ENCODE data around the gene CELA3B. TPM values are rescaled to one million over a fixed set of nuclear protein-coding genes. Genes with fewer than 3 reads are reported as not detected.
"Not testable (repeated sequence)": the region's sequence is repeated elsewhere in the genome, so short reads cannot be mapped to it uniquely, and the experiment has no call there.

The CELA3B gene
- total RNA-seq, 1 experiment from 2014 or later, result not detected

GRCh38 chr1:21981253-21981652 is 4.4 kb downstream of the CELA3B start:
- not testable (repeated sequence) for H3K9me3 ChIP-seq (replicated peaks); H3K4me3 ChIP-seq; H3K36me3 ChIP-seq; H3K27me3 ChIP-seq; DNase-seq; H3K4me1 ChIP-seq; H3K27ac ChIP-seq

- not testable (repeated sequence) for H3K36me3 ChIP-seq; H3K27ac ChIP-seq; H3K27me3 ChIP-seq; H3K4me1 ChIP-seq; H3K4me3 ChIP-seq; DNase-seq; H3K9me3 ChIP-seq (replicated peaks)
These were observed 5.3 kb downstream of the CELA3B start for GRCh38 chr1:21982122-21982521.

GRCh38 chr1:21983539-21983938 is 6.7 kb downstream of the CELA3B start:
- H3K36me3 ChIP-seq; H3K27me3 ChIP-seq; H3K27ac ChIP-seq; DNase-seq; H3K4me1 ChIP-seq; H3K9me3 ChIP-seq (replicated peaks); H3K4me3 ChIP-seq: not testable (repeated sequence)

- H3K27me3 ChIP-seq; H3K4me1 ChIP-seq; H3K9me3 ChIP-seq (replicated peaks); H3K27ac ChIP-seq; DNase-seq; H3K36me3 ChIP-seq; H3K4me3 ChIP-seq: not testable (repeated sequence)
These were observed 9.1 kb downstream of the CELA3B start for GRCh38 chr1:21985893-21986292.

- not testable (repeated sequence) for H3K36me3 ChIP-seq; DNase-seq; H3K4me3 ChIP-seq; H3K9me3 ChIP-seq (replicated peaks); H3K27me3 ChIP-seq; H3K4me1 ChIP-seq; H3K27ac ChIP-seq
These were observed 9.6 kb downstream of the CELA3B start for GRCh38 chr1:21986386-21986785.

GRCh38 chr1:21989672-21990393 is 13.0 kb downstream of the CELA3B start:
- not testable (repeated sequence) for H3K27ac ChIP-seq; H3K27me3 ChIP-seq; H3K36me3 ChIP-seq; H3K9me3 ChIP-seq (replicated peaks); DNase-seq; H3K4me3 ChIP-seq; H3K4me1 ChIP-seq

GRCh38 chr1:21992186-21992585 is 15.4 kb downstream of the CELA3B start:
- not testable (repeated sequence) for H3K4me1 ChIP-seq; H3K36me3 ChIP-seq; H3K27ac ChIP-seq; H3K27me3 ChIP-seq; DNase-seq; H3K9me3 ChIP-seq (replicated peaks); H3K4me3 ChIP-seq

GRCh38 chr1:21994716-21995115 is 17.9 kb downstream of the CELA3B start:
- not testable (repeated sequence) for H3K27me3 ChIP-seq; H3K4me3 ChIP-seq; DNase-seq; H3K9me3 ChIP-seq (replicated peaks); H3K36me3 ChIP-seq; H3K27ac ChIP-seq
- H3K4me1 ChIP-seq, result peaks cover 19% of the 10 kb centered on the region

- H3K36me3 ChIP-seq; H3K27ac ChIP-seq; H3K4me3 ChIP-seq; DNase-seq; H3K27me3 ChIP-seq; H3K9me3 ChIP-seq (replicated peaks): not testable (repeated sequence)
- H3K4me1 ChIP-seq, result peaks cover 30% of the 10 kb centered on the region
These were observed 19.8 kb downstream of the CELA3B start for GRCh38 chr1:21996663-21996970.

- H3K4me1 ChIP-seq, result peaks cover 30% of the 10 kb centered on the region
- not testable (repeated sequence) for H3K27me3 ChIP-seq; H3K36me3 ChIP-seq; H3K9me3 ChIP-seq (replicated peaks)
- peak in 1 of 2 experiments; percentile 38 for DNase-seq
- peak overlapping the region; percentile 50 for H3K4me3 ChIP-seq
- peak overlapping the region; percentile 71 for H3K27ac ChIP-seq
These were observed 21.2 kb downstream of the CELA3B start for GRCh38 chr1:21997891-21998623.

GRCh38 chr1:21998624-21999294 is 21.9 kb downstream of the CELA3B start:
- not testable (repeated sequence) for H3K9me3 ChIP-seq (replicated peaks); H3K27me3 ChIP-seq; H3K36me3 ChIP-seq
- H3K27ac ChIP-seq, result peak overlapping the region; percentile 71
- peak; percentile 82 to 85 for DNase-seq
- H3K4me3 ChIP-seq, result peak overlapping the region; percentile 50
- peaks cover 30% of the 10 kb centered on the region for H3K4me1 ChIP-seq

GRCh38 chr1:21999645-22000044 is 22.8 kb downstream of the CELA3B start:
- peak overlapping the region; percentile 71 for H3K27ac ChIP-seq
- H3K4me1 ChIP-seq, result peaks cover 30% of the 10 kb centered on the region
- not testable (repeated sequence) for H3K27me3 ChIP-seq; H3K36me3 ChIP-seq; H3K4me3 ChIP-seq; H3K9me3 ChIP-seq (replicated peaks)
- peak; percentile 89 to 94 for DNase-seq

- DNase-seq, result peak; percentile 36 to 51
- Histone ChIP-seq H3K4me1 (peaks cover 30% of the 10 kb centered on the region), H3K4me3 (no peak within 1 kb of the TSS), H3K27ac (no peak within 1 kb of the TSS), H3K36me3 (no peaks in the 10 kb centered on the region), H3K9me3 (replicated peaks) (no peaks in the 10 kb centered on the region), H3K27me3 (no peaks in the 10 kb centered on the region)
These were observed 24.6 kb downstream of the CELA3B start, which contains the start of gene CELA3A for GRCh38 chr1:22001409-22001808. Gene CELA3A (plus strand): TSS chr1:22001657. CDS start chr1:22001675, 18 bp downstream.

- not testable (repeated sequence) for H3K36me3 ChIP-seq; DNase-seq; H3K9me3 ChIP-seq (replicated peaks); H3K27me3 ChIP-seq; H3K27ac ChIP-seq; H3K4me3 ChIP-seq
- H3K4me1 ChIP-seq, result peaks cover 30% of the 10 kb centered on the region
These were observed 25.6 kb downstream of the CELA3B start for GRCh38 chr1:22002461-22002860.

- not testable (repeated sequence) for H3K27me3 ChIP-seq; H3K9me3 ChIP-seq (replicated peaks); H3K4me3 ChIP-seq; H3K36me3 ChIP-seq; H3K27ac ChIP-seq; DNase-seq
- peaks cover 25% of the 10 kb centered on the region for H3K4me1 ChIP-seq
These were observed 26.1 kb downstream of the CELA3B start for GRCh38 chr1:22002875-22003274.
